Activated CD8-positive, alpha-beta memory T cell treated with anti-CD3 and anti-CD28 coated beads for 36 hours (primary cell): ENCODE results near the gene NELFE. TPM values are rescaled to one million over a fixed set of nuclear protein-coding genes. Genes with fewer than 3 reads are reported as not detected.

Experiments
- CTCF ChIA-PET: fragments of 350-600 bp; sonication (Branson Sonifier 250); formaldehyde crosslinking; loops from one replicate; lab custom pipeline; 2021; ENCODE audit warnings: antibody characterized with exemption; lab: Charles Lee
- POLR2A ChIA-PET: fragments of 350-600 bp; sonication (Branson Sonifier 250); formaldehyde crosslinking; loops from one replicate; lab custom pipeline; 2021; ENCODE audit warnings: antibody characterized with exemption; lab: Charles Lee
- total RNA-seq, 2 experiments: library from RNA; stranded (reverse); gene quantifications; one replicate each; pipeline ENCODE4 v1.2.3, GENCODE V29; 2021

NELFE gene
- total RNA-seq, 2 experiments from 2014 or later, result 80.0 to 85.7 TPM

DNA sequence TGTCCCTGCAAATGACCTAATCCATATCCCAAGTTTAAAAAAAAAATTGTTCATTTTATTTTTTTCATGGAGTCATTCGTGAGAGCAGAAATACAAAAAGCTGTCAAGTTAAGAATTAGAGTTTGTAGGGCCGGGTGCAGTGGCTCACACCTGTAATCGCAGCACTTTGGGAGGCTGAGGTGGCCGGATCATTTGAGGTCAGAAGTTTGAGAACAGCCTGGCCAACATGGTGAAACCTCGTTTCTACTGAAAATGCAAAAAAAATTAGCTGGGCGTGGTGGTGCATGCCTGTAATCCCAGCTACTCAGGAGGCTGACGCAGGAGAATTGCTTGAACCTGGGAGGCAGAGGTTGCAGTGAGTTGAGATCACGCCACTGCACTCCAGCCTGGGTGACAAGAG, 52.0 kb downstream of the NELFE start:
- POLR2A ChIA-PET, result interaction anchor here (0.6 kb wide), 1 partner anchor 186 kb away, joined by 4 read pairs; no protein-coding TSS in a partner anchor
- CTCF ChIA-PET, result interaction anchor here (0.6 kb wide), 1 partner anchor 141 kb away, joined by 3 read pairs; no protein-coding TSS in a partner anchor

DNA sequence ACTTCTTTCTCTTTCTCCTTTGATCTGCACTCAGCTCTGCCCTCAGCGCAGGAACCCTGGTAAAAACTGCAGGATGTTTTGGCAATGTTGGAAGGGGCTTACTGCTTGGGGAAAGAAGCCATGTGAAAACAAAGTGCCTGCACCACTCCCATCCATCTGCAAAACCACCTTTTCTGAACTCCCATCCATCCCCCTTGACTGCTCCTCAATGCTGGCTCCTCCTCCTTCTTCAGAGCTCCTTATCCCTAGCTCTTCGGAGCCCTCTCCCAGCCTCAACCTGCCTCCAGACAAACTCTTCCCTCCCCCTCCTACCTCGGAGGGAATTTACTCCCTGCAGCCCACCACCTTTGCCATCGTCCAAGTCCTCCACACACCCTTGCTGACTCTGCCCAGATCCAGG, 52.6 kb downstream of the NELFE start:
- ChIA-PET CTCF (no interaction called here), POLR2A (no interaction called here)

DNA sequence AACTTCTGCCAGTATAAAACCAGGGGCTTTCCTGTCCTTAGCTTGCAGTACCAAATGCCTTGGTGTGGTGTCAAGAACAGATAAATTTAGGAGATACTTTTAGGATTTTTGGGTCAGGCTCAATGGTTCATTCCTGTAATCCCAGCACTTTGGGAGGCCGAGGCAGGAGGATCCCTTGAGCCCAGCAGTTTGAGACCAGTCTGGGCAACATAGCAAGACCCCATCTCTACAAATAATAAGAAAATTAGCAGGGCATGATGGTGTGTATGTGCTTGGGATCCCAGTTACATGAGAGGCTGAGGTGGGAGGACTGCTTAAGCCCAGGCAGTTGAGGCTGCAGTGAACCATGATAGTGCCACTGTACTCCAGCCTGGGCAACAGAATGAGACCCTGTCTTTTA, 53.7 kb downstream of the NELFE start:
- ChIA-PET POLR2A (no interaction called here), CTCF (interaction anchor here (0.6 kb wide), 1 partner anchor 251 kb away, joined by 3 read pairs; no protein-coding TSS in a partner anchor)

DNA sequence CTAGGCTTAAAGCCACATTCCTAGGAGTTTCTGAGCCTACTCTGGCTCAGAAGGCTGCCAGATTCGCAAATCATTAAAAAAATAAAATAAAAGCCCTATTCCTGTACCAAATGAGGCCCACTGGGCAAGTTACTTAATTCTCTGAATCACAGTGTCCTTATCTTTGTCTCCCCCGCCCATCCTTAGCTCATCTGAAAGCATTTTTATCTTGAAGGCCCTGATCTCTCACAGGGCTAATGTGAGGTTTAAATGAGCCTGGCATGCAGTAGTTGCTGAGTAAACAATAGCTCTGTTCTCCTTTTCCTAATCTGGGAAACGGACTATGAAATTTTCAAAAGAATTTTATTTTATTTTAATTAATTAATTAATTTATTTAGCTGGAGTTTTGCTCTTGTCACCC, 54.8 kb downstream of the NELFE start:
- POLR2A ChIA-PET, result no interaction called here
- CTCF ChIA-PET, result no interaction called here

Other genes starting within 250 kb of the NELFE start
- not detected for gene LY6G6D, start 243.6 kb downstream of the NELFE start, total RNA-seq
- gene LY6G6C, start 237.2 kb downstream of the NELFE start, total RNA-seq, result not detected
- gene MPIG6B, start 235.6 kb downstream of the NELFE start, total RNA-seq, result under 1 TPM in 1 of 2 experiments, not detected in 1; 0.06 TPM
- gene DDAH2, start 229.7 kb downstream of the NELFE start, total RNA-seq, result 1 to 10 TPM; 4.6 to 4.9 TPM
- 100 to 1,000 TPM; 383 to 395 TPM for gene CLIC1, start 222.4 kb downstream of the NELFE start, total RNA-seq
- 10 to 100 TPM; 60.3 to 61.5 TPM for gene MSH5, start 219.0 kb downstream of the NELFE start, total RNA-seq
- 1 to 10 TPM; 7.6 to 8.6 TPM for gene SAPCD1, start 196.3 kb downstream of the NELFE start, total RNA-seq
- 1 to 10 TPM; 1.6 to 1.9 TPM for gene VWA7, start 181.6 kb downstream of the NELFE start, total RNA-seq
- gene VARS1, start 163.2 kb downstream of the NELFE start, total RNA-seq, result 100 to 1,000 TPM; 190 to 191 TPM
- 100 to 1,000 TPM; 154 to 166 TPM for gene LSM2, start 152.0 kb downstream of the NELFE start, total RNA-seq
- gene HSPA1L, start 143.7 kb downstream of the NELFE start, total RNA-seq, result 1 to 10 TPM; 2.6 to 2.7 TPM
- gene HSPA1A, start 143.4 kb downstream of the NELFE start, total RNA-seq, result 10 to 100 TPM; 62.0 to 63.9 TPM
- gene HSPA1B, start 131.2 kb downstream of the NELFE start, total RNA-seq, result 10 to 100 TPM; 82.6 to 86.9 TPM
- 10 to 100 TPM; 15.9 to 17.4 TPM for gene NEU1, start 96.2 kb downstream of the NELFE start, total RNA-seq
- gene SLC44A4, start 80.0 kb downstream of the NELFE start, total RNA-seq, result not detected
- 10 to 100 TPM; 67.4 to 67.8 TPM for gene EHMT2, start 61.3 kb downstream of the NELFE start, total RNA-seq
- 1 to 10 TPM; 3.3 to 3.6 TPM for gene ZBTB12, start 56.9 kb downstream of the NELFE start, total RNA-seq
- under 1 TPM; 0.59 to 0.82 TPM for gene C2, start 31.3 kb downstream of the NELFE start, total RNA-seq
- gene CFB, start 12.9 kb downstream of the NELFE start, total RNA-seq, result not detected
- 100 to 1,000 TPM; 106 to 109 TPM for gene SKIC2, start 204 bp upstream of the NELFE start, total RNA-seq
- 10 to 100 TPM; 11.8 to 13.7 TPM for gene DXO, start 13.2 kb upstream of the NELFE start, total RNA-seq
- 1 to 10 TPM; 3.0 to 3.7 TPM for gene C4A, start 23.1 kb upstream of the NELFE start, total RNA-seq
- gene C4B, start 55.8 kb upstream of the NELFE start, total RNA-seq, result 1 to 10 TPM; 2.5 to 3.6 TPM
- under 1 TPM; 0.23 to 0.44 TPM for gene CYP21A2, start 79.4 kb upstream of the NELFE start, total RNA-seq
- gene TNXB, start 150.4 kb upstream of the NELFE start, total RNA-seq, result 1 to 10 TPM; 1.1 to 1.3 TPM
- 10 to 100 TPM; 60.6 to 61.8 TPM for gene ATF6B, start 169.3 kb upstream of the NELFE start, total RNA-seq
- gene FKBPL, start 171.3 kb upstream of the NELFE start, total RNA-seq, result 1 to 10 TPM; 6.7 to 7.1 TPM
- gene PRRT1, start 193.0 kb upstream of the NELFE start, total RNA-seq, result under 1 TPM; 0.61 TPM
- 10 to 100 TPM; 25.2 to 26.2 TPM for gene PPT2, start 195.2 kb upstream of the NELFE start, total RNA-seq
- 10 to 100 TPM; 11.9 to 12.3 TPM for gene EGFL8, start 205.6 kb upstream of the NELFE start, total RNA-seq
- 10 to 100 TPM; 41.0 to 43.5 TPM for gene AGPAT1, start 217.1 kb upstream of the NELFE start, total RNA-seq
- 10 to 100 TPM; 58.4 to 58.9 TPM for gene RNF5, start 219.4 kb upstream of the NELFE start, total RNA-seq
- 10 to 100 TPM; 10.5 to 15.2 TPM for gene AGER, start 225.3 kb upstream of the NELFE start, total RNA-seq
- 10 to 100 TPM; 53.9 to 59.3 TPM for gene PBX2, start 231.2 kb upstream of the NELFE start, total RNA-seq
- 10 to 100 TPM; 69.4 to 73.0 TPM for gene GPSM3, start 233.7 kb upstream of the NELFE start, total RNA-seq